ENCODE measurements around the gene SPTBN4. TPM values are rescaled to one million over a fixed set of nuclear protein-coding genes. Genes with fewer than 3 reads are reported as not detected.
"Not testable (repeated sequence)": the region's sequence is repeated elsewhere in the genome, so short reads cannot be mapped to it uniquely, and the experiment has no call there.

The SPTBN4 gene
- polyA plus RNA-seq, 3 donors, result 0.65 to 1.8 (median 1.4) TPM

DNA sequence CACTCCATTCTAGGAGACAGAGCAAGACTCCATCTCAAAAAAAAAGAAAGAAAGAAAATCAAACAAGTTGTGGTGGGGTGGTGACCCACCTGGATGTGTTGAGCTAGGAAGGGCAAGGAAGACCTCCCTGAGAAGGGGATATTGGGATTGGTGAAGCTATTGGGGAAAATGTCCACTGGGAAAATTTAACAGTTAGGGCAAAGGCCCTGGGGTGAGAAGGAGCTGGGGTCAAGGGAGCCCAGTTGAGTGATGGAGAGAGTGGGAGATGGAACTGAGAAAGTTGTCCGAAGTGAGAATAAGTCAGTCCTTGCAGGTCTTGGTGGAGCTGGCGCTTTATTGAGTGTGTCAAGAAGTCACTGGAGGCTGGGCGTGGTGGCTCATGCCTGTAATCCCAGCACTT, 28.5 kb upstream of the SPTBN4 start:
- no peak for DNase-seq (ENCODE audit: low read depth in 3 of 3, low spot score in 2 of 3)

DNA sequence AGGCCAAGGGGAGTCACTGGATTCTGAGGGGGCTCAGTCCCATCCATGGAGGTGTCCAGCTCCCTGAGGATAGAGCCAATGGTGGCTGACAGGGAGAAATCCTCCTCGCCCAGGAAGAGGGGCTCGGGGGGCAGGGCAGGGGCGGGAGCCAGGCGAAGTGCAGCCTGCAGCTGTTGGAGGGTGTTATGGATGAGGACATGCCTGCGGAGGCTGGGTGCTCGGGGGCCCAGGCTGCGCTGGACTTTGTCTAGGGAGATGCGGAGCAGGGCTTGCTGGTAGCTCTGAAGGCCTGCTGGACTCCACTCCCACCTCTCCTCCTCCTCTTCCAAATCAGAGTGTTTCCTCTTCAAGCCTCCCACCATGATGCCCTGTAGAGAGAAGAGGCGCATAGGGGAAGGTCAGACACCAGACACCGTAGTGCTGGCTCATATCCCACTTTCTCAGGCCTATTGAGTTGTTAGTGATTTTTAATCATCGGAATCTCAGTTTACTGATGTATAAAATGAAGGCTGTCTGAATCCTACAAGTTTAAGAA, 25.0 kb upstream of the SPTBN4 start:
- no peak for DNase-seq (ENCODE audit: low read depth in 3 of 3, low spot score in 2 of 3)

DNA sequence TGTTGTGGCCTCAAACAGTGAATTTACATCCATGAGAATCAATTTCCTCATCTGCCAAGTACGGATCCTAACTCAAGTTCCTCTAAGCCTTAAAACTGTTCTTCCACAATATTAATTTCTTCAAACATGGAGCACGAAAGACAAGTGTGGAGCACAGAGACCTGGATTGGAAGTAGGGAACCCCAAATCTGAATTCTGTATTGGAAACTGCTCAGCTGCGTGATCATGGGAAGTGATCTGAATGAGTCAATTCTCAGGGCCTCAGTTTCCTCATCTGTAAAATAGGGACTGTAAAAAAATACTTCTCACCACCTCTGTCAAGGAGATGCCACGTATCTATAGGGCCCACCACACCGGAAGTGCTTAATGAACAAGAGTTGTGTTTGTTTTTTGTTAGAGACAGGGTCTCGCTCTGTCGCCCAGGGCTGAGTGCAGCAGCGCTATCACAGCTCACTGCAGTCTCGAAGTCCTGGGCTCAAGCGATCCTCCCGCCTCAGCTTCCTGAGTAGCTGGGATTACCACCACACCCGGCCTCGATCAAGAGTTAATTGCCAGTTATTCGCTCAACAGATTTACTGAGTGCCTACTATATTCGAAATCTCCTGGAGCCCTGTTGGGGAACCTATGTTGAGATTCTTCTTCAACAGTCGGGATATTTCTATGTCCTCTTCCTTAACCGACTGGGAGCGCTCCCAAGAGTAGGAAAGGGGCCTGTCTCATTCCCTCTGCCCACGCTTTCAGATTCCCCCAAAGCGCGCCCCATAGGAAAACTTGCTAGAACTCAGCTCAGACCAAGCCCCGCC, 24.3 kb upstream of the SPTBN4 start:
- DNase-seq (ENCODE audit: low read depth in 3 of 3, low spot score in 2 of 3), result no peak

DNA sequence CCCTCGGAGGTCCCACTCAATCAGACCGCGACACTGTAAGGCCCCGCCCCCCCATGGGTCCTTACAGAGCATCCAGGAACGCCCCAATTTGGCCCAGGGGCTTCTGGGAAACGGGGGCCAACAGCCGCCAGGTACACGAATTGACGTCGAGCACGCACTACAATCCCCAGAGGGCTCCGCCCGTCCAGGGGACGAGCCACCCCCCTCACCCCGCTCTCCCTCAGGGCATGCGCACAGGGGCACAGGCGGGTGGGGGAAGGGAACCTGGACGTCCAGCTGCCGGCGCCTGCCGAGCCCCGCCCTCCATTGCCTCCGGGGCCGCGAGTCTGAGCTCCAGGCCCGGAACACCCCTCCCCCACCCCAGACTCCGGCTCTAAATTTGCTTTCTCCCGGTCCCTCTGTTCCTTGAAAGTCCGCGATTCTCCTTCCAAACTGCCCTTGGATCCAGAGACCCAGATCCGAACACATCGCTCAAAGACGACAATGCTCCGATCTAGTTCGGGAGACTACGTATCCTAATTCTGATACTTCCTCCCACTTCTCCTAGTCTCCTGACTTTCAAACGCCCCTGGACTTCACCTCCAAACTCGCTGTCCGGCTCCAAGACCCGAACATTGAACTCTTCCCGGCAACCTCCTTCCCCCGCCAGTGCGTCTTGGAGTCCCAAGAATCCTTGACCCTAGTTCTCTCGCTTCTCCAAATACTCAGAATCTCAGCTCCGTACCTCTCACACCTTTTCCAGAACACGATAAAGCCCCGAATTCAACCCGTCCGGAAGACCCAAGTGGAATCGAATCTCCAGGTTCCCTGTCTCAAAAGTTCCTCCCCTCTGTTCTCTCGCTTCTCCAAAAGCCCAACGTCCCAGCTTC, 23.4 kb upstream of the SPTBN4 start:
- DNase-seq (ENCODE audit: low read depth in 3 of 3, low spot score in 2 of 3), result peak; percentile 95 to 99 (median 99)

DNA sequence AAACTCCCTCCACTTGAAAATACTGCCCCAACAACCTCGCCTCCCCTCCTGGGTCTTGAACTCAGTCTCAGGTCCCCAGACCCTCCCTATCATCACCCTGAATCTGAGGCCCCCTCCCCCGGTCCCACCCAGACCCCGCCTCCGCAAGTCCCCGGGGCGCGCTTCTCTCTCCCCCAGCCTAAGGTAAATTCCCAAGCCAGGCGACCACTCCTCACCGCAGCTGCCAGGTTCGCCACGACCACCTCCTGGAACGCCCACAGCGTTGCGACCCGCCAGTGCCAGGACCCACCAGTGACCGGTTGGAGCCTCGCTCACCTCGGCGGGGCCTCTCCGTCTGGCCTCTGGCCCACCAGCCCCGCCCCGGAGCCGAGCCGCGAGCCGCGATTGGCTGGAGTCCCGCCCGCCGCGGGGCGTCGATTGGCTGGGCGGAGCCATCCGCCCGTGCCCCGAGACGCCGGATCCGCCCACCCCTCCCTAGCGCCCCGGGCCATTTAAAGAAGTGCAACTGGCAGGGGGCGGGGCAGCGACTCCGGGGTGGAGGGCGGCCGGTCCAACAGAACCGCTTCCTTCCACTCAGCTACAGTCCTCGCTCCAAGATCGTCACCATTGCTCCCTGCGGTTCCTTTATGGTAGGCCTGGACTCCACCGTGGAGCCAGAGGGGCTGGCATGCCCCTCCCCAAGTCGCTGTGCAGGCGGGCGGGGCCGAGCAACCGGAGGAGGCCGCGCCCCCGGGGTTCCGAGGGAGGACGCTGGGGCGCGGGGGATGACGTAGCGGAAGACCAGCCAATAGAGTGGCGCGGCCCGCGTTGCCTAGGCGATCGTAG, 22.6 kb upstream of the SPTBN4 start, which contains the start of gene SERTAD3:
TSS of gene SERTAD3 (minus strand) at position 336 of the 825 bp plus-strand sequence. CDS start 2,255 bp downstream, outside the sequence.
- peak in 1 of 3 donors; percentile 93 for DNase-seq (ENCODE audit: low read depth in 3 of 3, low spot score in 2 of 3)

DNA sequence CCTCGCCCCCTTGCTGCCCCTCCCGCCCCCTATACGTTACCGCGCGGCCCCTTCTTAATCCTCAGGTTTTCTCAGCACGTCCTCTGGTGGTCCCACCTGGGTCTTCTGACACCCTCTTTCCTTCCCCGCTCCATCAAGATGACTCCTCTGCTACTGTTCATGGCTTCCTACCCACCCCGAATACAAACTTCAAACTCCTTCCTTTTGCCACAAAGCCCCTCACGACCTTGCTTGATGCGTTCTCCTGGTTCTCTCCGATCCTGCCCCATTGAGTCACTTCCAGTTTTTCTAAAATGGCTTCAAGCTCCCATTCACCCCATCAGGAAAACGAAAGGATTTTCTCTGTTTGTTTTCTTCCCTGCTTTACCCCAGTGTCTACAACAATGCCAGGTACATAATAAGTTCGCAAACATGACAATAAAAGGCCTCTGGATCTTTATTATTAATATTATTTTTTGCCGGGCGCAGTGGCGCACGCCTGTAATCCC, 21.9 kb upstream of the SPTBN4 start:
- no peak for DNase-seq (ENCODE audit: low read depth in 3 of 3, low spot score in 2 of 3)

DNA sequence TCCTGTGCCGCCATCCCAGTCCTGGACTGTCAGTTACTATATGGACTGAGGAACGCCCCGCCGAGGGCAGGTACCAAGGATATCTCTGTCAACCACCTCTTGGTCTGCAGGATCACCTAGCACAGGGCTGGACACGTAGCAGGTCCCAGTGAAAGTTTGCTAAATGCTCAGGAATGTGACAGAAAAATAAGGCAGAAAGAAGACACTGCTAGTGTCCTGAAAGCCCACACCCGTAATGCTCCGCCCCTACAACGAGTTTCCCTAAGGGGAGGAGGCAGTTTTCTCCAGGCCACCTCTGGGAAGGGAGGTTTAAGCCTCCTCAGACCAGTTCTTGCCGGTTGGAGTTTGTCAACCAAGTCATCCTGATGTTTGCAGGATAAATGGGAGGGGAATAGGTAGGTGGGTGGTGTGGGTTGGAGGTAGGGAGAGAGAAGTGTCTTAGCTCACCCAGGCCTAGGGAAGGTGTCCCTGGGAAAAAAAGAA, 21.0 kb upstream of the SPTBN4 start:
- no peak for DNase-seq (ENCODE audit: low read depth in 3 of 3, low spot score in 2 of 3)

DNA sequence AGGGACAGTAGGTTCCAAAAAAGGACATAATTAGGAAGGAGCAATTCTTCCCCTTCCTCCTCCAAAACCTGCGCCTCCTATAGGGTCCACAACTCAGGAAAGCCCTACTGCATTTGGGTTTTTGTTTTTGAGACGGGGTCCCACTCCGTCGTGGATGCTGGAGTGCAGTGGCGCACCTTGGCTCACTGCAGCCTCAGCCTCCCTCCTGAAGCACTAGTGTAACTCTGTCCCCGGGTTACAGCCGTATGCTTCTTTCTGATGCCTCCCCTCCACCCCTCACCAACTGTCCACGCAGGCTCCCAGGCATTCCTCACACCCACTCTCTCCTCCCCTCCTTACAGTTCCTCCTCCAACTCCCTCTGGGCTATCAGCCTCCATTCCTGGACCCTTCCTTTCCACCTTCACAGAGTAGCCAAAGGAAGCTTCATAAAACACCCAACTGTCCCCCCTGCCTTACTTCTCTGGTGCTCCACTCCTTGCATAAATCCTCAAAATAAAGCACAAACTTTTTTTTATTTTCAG, 20.5 kb upstream of the SPTBN4 start:
- DNase-seq (ENCODE audit: low read depth in 3 of 3, low spot score in 2 of 3), result no peak

DNA sequence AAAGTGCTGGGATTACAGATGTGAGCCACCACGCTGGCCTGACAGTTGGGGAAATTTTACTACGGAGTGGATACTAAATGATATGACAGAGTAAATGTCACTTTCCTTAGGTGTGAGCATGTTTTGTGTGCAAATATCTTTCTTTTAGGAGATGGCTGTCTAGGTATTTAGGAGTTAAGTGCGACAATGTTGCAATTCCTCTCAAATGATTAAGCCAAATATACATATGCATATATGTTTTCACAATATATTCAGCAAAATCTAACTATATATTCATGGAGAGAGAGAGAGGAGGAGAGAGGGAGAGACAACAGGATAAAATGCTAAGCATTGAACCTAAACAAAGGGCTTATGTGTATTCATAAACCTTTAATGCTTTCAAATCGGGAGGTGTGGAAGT, 17.3 kb upstream of the SPTBN4 start:
- no peak for DNase-seq (ENCODE audit: low read depth in 3 of 3, low spot score in 2 of 3)

DNA sequence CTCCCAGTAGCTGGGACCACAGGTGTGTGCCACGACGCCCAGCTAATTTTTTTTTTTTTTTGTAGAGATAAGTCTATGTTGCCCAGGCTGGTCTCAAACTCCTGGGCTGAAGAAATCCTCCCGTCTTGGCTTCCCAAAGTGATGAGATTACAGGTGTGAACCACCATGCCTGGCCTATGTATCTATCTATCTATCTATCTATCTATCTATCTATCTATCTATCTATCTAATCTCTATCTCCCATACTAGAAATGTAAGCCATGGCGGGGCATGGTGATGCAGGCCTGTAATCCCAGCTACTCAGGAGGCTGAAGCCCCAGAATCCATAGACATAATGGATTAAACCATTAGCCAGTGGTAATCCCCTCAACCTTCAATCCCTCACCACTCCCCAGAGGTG, 16.1 kb upstream of the SPTBN4 start:
- no peak for DNase-seq (ENCODE audit: low read depth in 3 of 3, low spot score in 2 of 3)

DNA sequence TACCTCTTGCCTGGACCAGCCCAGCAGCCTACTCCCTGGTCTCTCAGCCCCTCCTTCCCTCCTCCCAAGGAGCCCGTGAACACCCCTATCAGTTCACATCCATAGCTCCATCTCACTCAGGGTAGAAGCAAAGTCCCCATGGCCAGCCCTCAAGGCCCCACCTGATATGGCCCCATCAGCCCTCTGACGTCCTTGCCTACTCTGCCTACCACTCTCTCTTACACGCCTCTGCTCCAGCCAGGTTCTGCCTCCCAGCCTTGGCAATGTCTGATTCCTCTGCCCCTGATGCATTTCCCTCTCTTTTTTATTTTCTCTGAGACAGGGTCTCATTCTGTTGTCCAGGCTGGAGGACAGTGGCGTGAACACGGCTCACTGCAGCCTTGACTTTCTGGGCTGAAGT, 14.8 kb upstream of the SPTBN4 start:
- DNase-seq (ENCODE audit: low read depth in 3 of 3, low spot score in 2 of 3), result no peak

DNA sequence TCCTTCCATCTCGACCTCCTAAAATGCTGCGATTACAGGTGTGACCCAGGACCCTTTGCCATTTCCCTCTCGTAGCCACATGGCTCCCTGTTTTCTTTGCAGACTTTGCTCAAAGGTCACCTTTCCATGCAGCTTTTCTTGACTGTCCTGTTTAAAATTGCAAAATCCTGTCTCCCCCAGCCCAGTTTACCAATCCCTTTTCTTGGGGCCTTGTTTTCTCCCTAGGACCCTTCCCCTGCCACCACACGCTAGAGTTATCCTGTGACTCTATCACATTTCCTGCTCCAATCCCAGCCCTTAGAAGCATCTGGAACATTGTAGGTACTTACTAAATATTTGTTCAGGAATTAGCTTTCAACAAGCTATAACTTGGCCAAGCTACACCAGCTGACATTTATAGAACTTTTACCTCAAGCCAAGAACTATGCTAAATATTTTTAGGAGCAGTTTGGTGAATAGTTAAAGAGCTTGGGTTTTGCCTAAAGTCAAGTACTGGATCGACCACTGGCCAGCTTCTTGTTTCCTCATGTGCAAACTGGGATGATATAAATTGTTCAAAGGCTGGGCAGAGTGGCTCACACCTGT, 13.6 kb upstream of the SPTBN4 start:
- DNase-seq (ENCODE audit: low read depth in 3 of 3, low spot score in 2 of 3), result no peak

DNA sequence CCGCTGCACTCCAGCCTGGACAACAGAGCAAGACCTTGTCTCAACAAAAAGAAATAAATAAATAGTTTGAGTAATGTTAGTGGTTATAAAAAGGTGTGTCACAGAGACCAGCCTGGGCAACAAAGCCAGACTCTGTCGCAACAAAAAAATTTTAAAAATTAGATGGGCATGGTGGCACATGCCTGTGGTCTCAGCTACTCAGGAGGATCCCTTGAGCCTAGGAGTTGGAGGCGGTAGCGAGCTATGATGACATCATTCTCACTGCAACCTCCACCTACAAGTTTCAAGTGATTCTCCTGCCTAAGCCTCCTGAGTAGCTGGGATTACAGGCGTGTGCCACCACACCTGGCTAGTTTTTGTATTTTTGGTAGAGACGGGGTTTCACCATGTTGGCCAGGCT, 12.9 kb upstream of the SPTBN4 start:
- DNase-seq (ENCODE audit: low read depth in 3 of 3, low spot score in 2 of 3), result not testable (repeated sequence)

DNA sequence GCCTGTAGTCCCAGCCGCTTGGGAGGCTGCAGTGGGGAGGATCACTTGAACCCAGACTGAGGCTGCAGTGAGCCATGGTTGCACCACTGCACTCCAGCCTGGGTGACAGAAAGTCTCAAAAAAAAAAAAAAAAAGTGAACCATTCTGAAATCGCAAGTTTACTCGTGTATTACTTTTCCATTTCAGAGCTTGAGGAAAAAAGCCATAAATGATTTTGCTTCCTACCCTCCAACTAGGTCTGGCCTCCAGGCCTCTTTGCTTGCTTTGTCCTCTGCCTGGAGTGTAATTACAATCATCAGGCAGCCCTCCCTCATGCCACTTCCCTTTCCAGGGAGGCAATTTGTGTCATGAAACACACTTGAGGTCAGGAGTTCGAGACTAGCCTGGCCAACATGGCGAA, 9.8 kb upstream of the SPTBN4 start:
- DNase-seq (ENCODE audit: low read depth in 3 of 3, low spot score in 2 of 3), result no peak

DNA sequence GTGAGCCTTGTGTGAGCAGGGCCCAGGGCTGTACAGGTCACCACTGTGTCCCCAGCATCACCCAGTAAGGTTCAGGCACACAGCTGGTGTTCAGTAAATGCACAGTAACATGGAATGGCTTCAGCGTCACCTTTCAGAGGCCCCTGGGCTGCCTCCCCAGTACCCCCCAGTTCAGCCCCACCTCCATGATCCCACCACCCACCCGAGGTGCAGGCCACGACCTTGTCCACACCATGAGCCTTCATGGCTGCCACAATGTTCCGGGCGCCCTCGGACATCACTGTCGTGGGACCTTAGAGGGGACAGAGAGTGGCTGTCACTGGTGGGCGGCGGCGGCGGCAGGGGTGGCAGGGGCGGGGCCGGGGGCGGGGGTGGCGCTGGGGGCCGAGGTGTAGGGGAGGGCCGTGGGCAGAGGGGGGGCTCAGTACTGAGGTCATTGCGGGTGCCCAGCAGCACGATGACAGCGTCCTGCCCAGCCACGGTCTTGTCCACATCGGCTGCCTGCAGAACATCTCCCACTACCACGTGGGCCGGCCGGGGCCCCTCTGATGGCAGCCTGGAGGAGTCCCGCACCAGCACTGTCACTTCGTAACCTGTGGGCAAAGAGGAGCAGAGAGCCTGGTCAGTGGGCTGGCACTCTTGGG, 8.7 kb upstream of the SPTBN4 start:
- DNase-seq (ENCODE audit: low read depth in 3 of 3, low spot score in 2 of 3), result no peak

DNA sequence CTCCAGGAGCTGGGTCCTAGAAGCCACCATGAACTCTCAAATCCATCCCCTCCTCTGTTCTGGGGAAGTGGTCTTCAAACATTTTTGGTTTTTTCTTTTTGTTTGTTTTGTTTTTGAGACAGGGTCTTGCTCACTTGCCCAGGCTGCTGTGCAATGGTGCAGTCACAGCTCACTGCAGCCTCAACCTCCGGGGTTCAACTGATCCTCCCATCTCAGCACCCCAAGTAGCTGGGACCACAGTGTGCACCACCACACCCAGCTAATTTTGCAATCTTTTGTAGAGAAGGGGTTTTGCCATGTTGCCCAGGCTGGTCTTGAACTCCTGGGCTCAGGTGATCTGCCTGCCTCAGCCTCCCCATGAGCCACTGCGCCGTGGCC, 8.2 kb upstream of the SPTBN4 start:
- DNase-seq (ENCODE audit: low read depth in 3 of 3, low spot score in 2 of 3), result no peak

DNA sequence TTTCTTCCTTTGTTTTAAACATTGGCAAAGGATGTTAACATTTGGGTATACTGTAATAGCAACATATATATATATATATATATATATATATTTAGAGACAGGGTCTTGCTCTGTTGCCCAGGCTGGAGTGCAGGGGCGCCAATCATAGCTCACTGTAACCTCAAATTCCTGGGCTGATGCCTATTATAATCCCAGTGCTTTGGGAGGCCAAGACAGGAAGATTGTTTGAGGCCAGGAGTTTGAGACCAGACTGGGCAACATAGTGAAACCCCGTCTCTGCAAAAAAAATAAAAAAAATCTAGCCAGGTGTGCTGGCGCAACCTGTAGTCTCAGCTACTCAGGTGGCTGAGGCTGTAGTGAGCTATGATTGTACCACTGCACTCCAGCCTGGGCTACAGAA, 6.6 kb upstream of the SPTBN4 start:
- no peak for DNase-seq (ENCODE audit: low read depth in 3 of 3, low spot score in 2 of 3)

DNA sequence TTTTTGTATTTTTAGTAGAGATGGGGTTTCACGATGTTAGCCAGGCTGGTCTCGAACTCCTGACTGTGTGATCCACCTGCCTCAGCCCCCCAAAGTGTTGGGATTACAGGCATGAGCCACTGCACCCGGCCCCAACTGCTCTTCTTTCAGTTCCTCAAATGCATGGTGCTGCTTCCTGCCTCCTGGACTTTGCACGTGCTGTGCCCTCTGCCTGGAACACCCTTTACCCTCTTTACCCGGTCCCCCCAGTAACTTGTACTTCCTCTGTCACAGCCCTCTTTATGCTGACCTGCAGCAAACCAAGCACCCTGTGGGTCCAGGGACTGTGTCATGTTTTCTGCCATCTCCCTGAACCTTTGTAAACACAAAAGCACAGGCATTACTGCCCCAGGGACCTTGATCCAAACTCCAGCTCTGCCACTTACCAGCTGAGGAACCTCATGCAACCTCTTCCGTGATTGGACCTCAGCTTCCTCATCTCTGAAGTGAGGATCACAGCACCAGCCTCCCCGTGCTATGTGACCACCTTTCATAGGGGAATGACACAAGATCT, 5.1 kb upstream of the SPTBN4 start:
- no peak for DNase-seq (ENCODE audit: low read depth in 3 of 3, low spot score in 2 of 3)

DNA sequence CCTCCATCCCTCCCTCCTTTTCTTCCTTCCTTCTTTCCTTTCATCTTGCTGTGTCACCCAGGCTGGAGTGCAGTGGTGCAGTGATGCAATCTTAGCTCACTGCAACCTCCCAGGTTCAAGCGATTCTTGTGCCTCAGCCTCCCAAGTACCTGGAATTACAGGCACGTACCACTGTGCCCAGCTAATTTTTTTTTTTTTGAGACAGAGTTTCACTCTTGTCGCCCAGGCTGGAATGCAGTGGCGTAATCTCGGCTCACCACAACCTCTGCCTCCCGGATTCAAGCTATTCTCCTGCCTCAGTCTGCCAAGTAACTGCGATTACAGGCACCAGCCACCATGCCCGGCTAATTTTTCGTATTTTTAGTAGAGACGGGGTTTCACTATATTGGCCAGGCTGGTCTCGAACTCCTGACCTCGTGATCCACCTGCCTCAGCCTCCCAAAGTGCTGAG, 3.2 kb upstream of the SPTBN4 start:
- not testable (repeated sequence) for DNase-seq (ENCODE audit: low read depth in 3 of 3, low spot score in 2 of 3)
